ENCODE results near the gene ZNF345.

The ZNF345 gene

GRCh38 chr19:36850559-36851442 lies at the start of gene ZNF345:
Gene ZNF345 (plus strand): TSS chr19:36850876. CDS start chr19:36876831, 25,955 bp downstream.
- H3K27me3 ChIP-seq (ENCODE audit: insufficient read depth, poor library complexity, severe bottlenecking), result no peaks in the 10 kb centered on the region
- peak within 1 kb of the TSS; percentile 73 for H3K4me3 ChIP-seq (ENCODE audit: severe bottlenecking)
- ATAC-seq (ENCODE audit: low read depth) (peak; percentile 90), DNase-seq (ENCODE audit: low spot score) (peak; percentile 90)
- no peak for TF ChIP-seq CTCF (IDR thresholded peaks at IDR 0.05; ENCODE audit: poor library complexity, severe bottlenecking)
- peaks cover 31% of the 10 kb centered on the region for H3K36me3 ChIP-seq (ENCODE audit: low read depth)
- H3K4me1 ChIP-seq (ENCODE audit: insufficient read depth, poor library complexity, severe bottlenecking), result peaks cover 7% of the 10 kb centered on the region
- H3K9me3 ChIP-seq (ENCODE audit: severe bottlenecking), result peaks cover 6% of the 10 kb centered on the region
- peak within 1 kb of the TSS; percentile 71 for H3K27ac ChIP-seq (ENCODE audit: poor library complexity, severe bottlenecking)

- no peak for TF ChIP-seq CTCF (IDR thresholded peaks at IDR 0.05; ENCODE audit: poor library complexity, severe bottlenecking)
- no peak for ATAC-seq (ENCODE audit: low read depth)
- peaks cover 12% of the 10 kb centered on the region for H3K9me3 ChIP-seq (ENCODE audit: severe bottlenecking)
Observed at GRCh38 chr19:36805364-36805763, 45.3 kb upstream of the ZNF345 start.

GRCh38 chr19:36807029-36807428 lies 43.6 kb upstream of the ZNF345 start:
- TF ChIP-seq CTCF (IDR thresholded peaks at IDR 0.05; ENCODE audit: poor library complexity, severe bottlenecking), result no peak
- Histone ChIP-seq H3K36me3 (ENCODE audit: low read depth) (peaks cover 14% of the 10 kb centered on the region), H3K4me1 (ENCODE audit: insufficient read depth, poor library complexity, severe bottlenecking) (no peaks in the 10 kb centered on the region), H3K4me3 (ENCODE audit: severe bottlenecking) (no peak overlapping the region), H3K9me3 (ENCODE audit: severe bottlenecking) (peaks cover 18% of the 10 kb centered on the region), H3K27me3 (ENCODE audit: insufficient read depth, poor library complexity, severe bottlenecking) (no peaks in the 10 kb centered on the region), H3K27ac (ENCODE audit: poor library complexity, severe bottlenecking) (no peak overlapping the region)
- ATAC-seq (ENCODE audit: low read depth) (no peak), DNase-seq (ENCODE audit: low spot score) (no peak)

More at GRCh38 chr19:36805364-36805763, 45.3 kb upstream of the ZNF345 start:
- H3K27me3 ChIP-seq (ENCODE audit: insufficient read depth, poor library complexity, severe bottlenecking), result no peaks in the 10 kb centered on the region
- no peak overlapping the region for H3K27ac ChIP-seq (ENCODE audit: poor library complexity, severe bottlenecking)
- H3K36me3 ChIP-seq (ENCODE audit: low read depth), result peaks cover 14% of the 10 kb centered on the region
- H3K4me1 ChIP-seq (ENCODE audit: insufficient read depth, poor library complexity, severe bottlenecking), result no peaks in the 10 kb centered on the region
- DNase-seq (ENCODE audit: low spot score), result no peak
- no peak overlapping the region for H3K4me3 ChIP-seq (ENCODE audit: severe bottlenecking)

GRCh38 chr19:36819130-36819630 lies 31.5 kb upstream of the ZNF345 start:
- TF ChIP-seq CTCF (IDR thresholded peaks at IDR 0.05; ENCODE audit: poor library complexity, severe bottlenecking), result no peak
- no peak overlapping the region for H3K4me3 ChIP-seq (ENCODE audit: severe bottlenecking)
- H3K27ac ChIP-seq (ENCODE audit: poor library complexity, severe bottlenecking), result no peak overlapping the region
- ATAC-seq (ENCODE audit: low read depth) (no peak), DNase-seq (ENCODE audit: low spot score) (no peak)
- H3K9me3 ChIP-seq (ENCODE audit: severe bottlenecking), result peaks cover 56% of the 10 kb centered on the region
- peaks cover 67% of the 10 kb centered on the region for H3K36me3 ChIP-seq (ENCODE audit: low read depth)
- H3K27me3 ChIP-seq (ENCODE audit: insufficient read depth, poor library complexity, severe bottlenecking), result no peaks in the 10 kb centered on the region
- H3K4me1 ChIP-seq (ENCODE audit: insufficient read depth, poor library complexity, severe bottlenecking), result no peaks in the 10 kb centered on the region

GRCh38 chr19:36821758-36822157 lies 28.9 kb upstream of the ZNF345 start:
- no peak for DNase-seq (ENCODE audit: low spot score)
- H3K36me3 ChIP-seq (ENCODE audit: low read depth), result peaks cover 67% of the 10 kb centered on the region
- no peak overlapping the region for H3K4me3 ChIP-seq (ENCODE audit: severe bottlenecking)
- TF ChIP-seq CTCF (IDR thresholded peaks at IDR 0.05; ENCODE audit: poor library complexity, severe bottlenecking), result no peak
- no peak for ATAC-seq (ENCODE audit: low read depth)
- H3K9me3 ChIP-seq (ENCODE audit: severe bottlenecking), result peaks cover 40% of the 10 kb centered on the region
- H3K4me1 ChIP-seq (ENCODE audit: insufficient read depth, poor library complexity, severe bottlenecking), result no peaks in the 10 kb centered on the region
- H3K27ac ChIP-seq (ENCODE audit: poor library complexity, severe bottlenecking), result no peak overlapping the region
- H3K27me3 ChIP-seq (ENCODE audit: insufficient read depth, poor library complexity, severe bottlenecking), result no peaks in the 10 kb centered on the region
